ENCODE measurements around the gene MRPL24. TPM values are rescaled to one million over a fixed set of nuclear protein-coding genes. Genes with fewer than 3 reads are reported as not detected.

MRPL24 gene
- total and polyA plus RNA-seq, 2 of the 8 experiments (the other 6 are each of a cell fraction or from before 2014, with no cell fraction given) = 29.7 to 35.2 TPM

DNA sequence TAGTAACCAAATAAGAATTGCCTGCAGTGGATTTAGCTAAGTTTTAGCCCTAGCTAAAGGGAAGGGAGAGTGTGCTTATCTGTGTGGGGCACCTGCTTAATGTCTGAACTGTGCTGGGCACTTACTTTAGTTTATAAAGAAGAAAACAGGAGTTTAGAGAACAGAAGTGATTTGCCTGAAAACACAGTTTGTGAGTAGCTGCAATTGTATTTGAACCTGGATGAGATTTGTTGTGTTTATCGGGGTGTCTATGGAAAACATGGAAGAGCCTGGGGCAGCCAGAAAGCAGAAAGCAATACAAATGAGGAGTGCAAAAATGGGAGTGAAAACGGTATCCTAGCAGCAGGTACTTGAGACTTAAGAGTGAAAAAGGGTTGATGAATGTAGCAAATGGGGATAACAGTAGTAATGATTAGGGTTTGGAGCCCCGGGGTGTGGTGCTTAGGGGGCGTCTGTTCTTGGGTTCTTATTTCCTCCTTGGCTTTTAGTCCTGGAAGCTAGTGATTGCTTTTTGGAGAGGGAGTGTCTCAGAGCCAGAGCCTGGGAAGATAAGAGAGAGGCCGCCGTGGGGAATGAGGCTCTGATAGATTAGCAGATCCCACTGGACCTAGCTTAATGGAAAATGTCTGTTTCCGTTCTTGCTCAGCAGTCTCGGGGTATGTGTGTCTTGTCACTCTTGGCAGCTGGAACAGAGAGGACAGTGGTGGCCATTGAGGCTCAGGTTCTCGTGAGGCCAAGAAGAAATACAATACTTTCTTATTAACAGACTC is 32.0 kb upstream of the MRPL24 start:
- WGBS, 2 experiments (ENCODE audit: extremely low coverage in 1 of 2, insufficient coverage in 1 of 2, insufficient read length in 1 of 2, insufficient replicate concordance in 2 of 2, low coverage in 1 of 2, low lambda C conversion rate in 2 of 2, missing lambda C conversion rate in 1 of 2) = 93% methylated on average over 9 of the region's 9 CpGs; no CpG with 5 or more reads in 1 of the 2 experiments
- Histone ChIP-seq H3K27me3 (replicated peaks in 1 of 4; ENCODE audit: control insufficient read depth in 3 of 4, extremely low read depth in 1 of 4, insufficient read depth in 3 of 4, low read length in 3 of 4) (no peaks in the 10 kb centered on the region), H3K4me1 (replicated peaks in 1 of 4; ENCODE audit: control insufficient read depth in 3 of 4, insufficient read depth in 4 of 4, low read length in 3 of 4) (peaks cover 0 to 7% (median 2%) of the 10 kb centered on the region in 4 experiments; a peak in 3 of 7 replicates), H2BK20ac (ENCODE audit: low read length) (no peak overlapping the region), H4K5ac (ENCODE audit: insufficient read length, low read depth, low read length) (no peak overlapping the region), H3K9ac (replicated peaks in 1 of 4; ENCODE audit: extremely low read depth in 1 of 4, low read depth in 3 of 4, low read length in 3 of 4) (no peak overlapping the region), H3K56ac (replicated peaks; ENCODE audit: insufficient read length, low read depth, low read length) (no peak overlapping the region), H3K23ac (ENCODE audit: insufficient read length) (no peak overlapping the region), H3K4me2 (ENCODE audit: insufficient read depth in 1 of 2, low read depth in 2 of 2, low read length in 2 of 2) (no peak overlapping the region), H3K4me3 (ENCODE audit: extremely low read depth in 1 of 4, insufficient read depth in 2 of 4, low read depth in 3 of 4, low read length in 4 of 4) (no peak overlapping the region), H2AFZ (ENCODE audit: low read length) (no peak overlapping the region), H3K9me3 (ENCODE audit: insufficient read depth in 2 of 2, low read depth in 1 of 2, low read length in 1 of 2) (no peaks in the 10 kb centered on the region), H2BK15ac (ENCODE audit: low read length) (no peak overlapping the region), H4K20me1 (replicated peaks in 1 of 2; ENCODE audit: control insufficient read depth in 1 of 2, insufficient read depth in 2 of 2, low read length in 2 of 2) (peaks cover 20% of the 10 kb centered on the region in 2 experiments), H3K18ac (ENCODE audit: extremely low read depth, low read length) (no peak overlapping the region), H4K8ac (ENCODE audit: extremely low read depth, insufficient read depth, low read length) (no peak overlapping the region), H3K36me3 (ENCODE audit: control insufficient read depth in 2 of 4, insufficient read depth in 4 of 4, low read length in 3 of 4) (peaks cover 0 to 17% (median 2%) of the 10 kb centered on the region in 4 experiments; a peak in 3 of 8 replicates), H2AK5ac (ENCODE audit: low read depth, low read length) (no peak overlapping the region), H4K91ac (replicated peaks; ENCODE audit: insufficient read length, low read length) (no peak overlapping the region), H3K23me2 (ENCODE audit: low read depth, low read length) (peaks cover 4% of the 10 kb centered on the region; the same call in 1 of the 2 replicates), H2BK12ac (ENCODE audit: low read depth, low read length) (no peak overlapping the region), H2BK120ac (replicated peaks; ENCODE audit: low read depth, low read length) (no peak overlapping the region), H2BK5ac (ENCODE audit: low read depth, low read length) (no peak overlapping the region), H3K14ac (ENCODE audit: insufficient read length) (no peak overlapping the region), H3K79me1 (ENCODE audit: low read depth, low read length) (peaks cover 18% of the 10 kb centered on the region), H3K79me2 (ENCODE audit: control insufficient read depth in 1 of 2, insufficient read depth in 2 of 2, low read length in 2 of 2) (peaks cover 39 to 92% of the 10 kb centered on the region in 2 experiments), H3K27ac (ENCODE audit: low read depth, low read length) (no peak overlapping the region), H3K4ac (replicated peaks; ENCODE audit: insufficient read length, low read depth, low read length) (no peak overlapping the region)
- no peak for DNase-seq (ENCODE audit: low read depth in 1 of 2, low spot score in 2 of 2)
- no peak for FAIRE-seq
- POLR2A ChIA-PET (ENCODE audit: partially characterized antibody) = interaction anchor here (0.5 to 8.2 kb wide), 10 partner anchors 9 to 111 kb away, joined by 3 to 121 read pairs (median 4); partner anchors contain the start of gene HDGF
- CTCF ChIA-PET (ENCODE audit: partially characterized antibody) = interaction anchor here (0.6 to 11.7 kb wide), 19 partner anchors 8 to 521 kb away, joined by 3 to 100 read pairs (median 4); partner anchors contain the start of genes ISG20L2 and METTL25B
- no peak for TF ChIP-seq GTF2F1 (IDR thresholded peaks at IDR 0.05; ENCODE audit: borderline replicate concordance, low read depth, low read length)
- TF ChIP-seq EP300 (IDR thresholded peaks at IDR 0.05; ENCODE audit: borderline replicate concordance in 1 of 2, low read depth in 2 of 2, low read length in 2 of 2) = no peak
- TF ChIP-seq CHD2 (IDR thresholded peaks at IDR 0.05; ENCODE audit: low read length) = no peak
- no peak for TF ChIP-seq PHF8 (conservative IDR thresholded peaks at IDR 0.05; ENCODE audit: low read depth, low read length)
- no peak for TF ChIP-seq SUZ12 (IDR thresholded peaks at IDR 0.05; ENCODE audit: low read length)
- TF ChIP-seq TCF12 (IDR thresholded peaks at IDR 0.05; ENCODE audit: low read depth, low read length) = no peak
- TF ChIP-seq CEBPB (IDR thresholded peaks at IDR 0.05; ENCODE audit: low read depth, low read length) = no peak
- TF ChIP-seq ASH2L (IDR thresholded peaks at IDR 0.05; ENCODE audit: low read length) = no peak

All from H1 (cell line).